VCaP (cell line): ENCODE measurements around the gene FIGNL1.

Experiments
- H3K27ac ChIP-seq: fragments of 450-650 bp; 2 replicates; pipeline ENCODE4 v1.5.1; 2017
- CTCF ChIP-seq: fragments of 450-650 bp; conservative IDR thresholded peaks from 2 replicates; pipeline ENCODE4 v1.5.1; 2017; ENCODE audit warnings: mild to moderate bottlenecking, moderate library complexity

Gene FIGNL1

GRCh38 chr7:50479743-50480517 lies 29.8 kb upstream of the FIGNL1 start:
- H3K27ac ChIP-seq: peak overlapping the region; percentile 55
- peak; percentile 31; the same call in 1 of the 2 replicates for TF ChIP-seq CTCF

- TF ChIP-seq CTCF: no peak
- no peak overlapping the region; the same call in 1 of the 2 replicates for H3K27ac ChIP-seq
These were observed 27.5 kb upstream of the FIGNL1 start for GRCh38 chr7:50477640-50478039.

- no peak overlapping the region; the same call in 1 of the 2 replicates for H3K27ac ChIP-seq
- no peak for TF ChIP-seq CTCF
These were observed 26.9 kb upstream of the FIGNL1 start for GRCh38 chr7:50476953-50477625.

GRCh38 chr7:50475340-50475739 lies 25.2 kb upstream of the FIGNL1 start:
- no peak overlapping the region for H3K27ac ChIP-seq
- TF ChIP-seq CTCF: no peak

- peak overlapping the region; percentile 19; the same call in 1 of the 2 replicates for H3K27ac ChIP-seq
- TF ChIP-seq CTCF: no peak
These were observed 24.4 kb upstream of the FIGNL1 start for GRCh38 chr7:50474382-50475160.

GRCh38 chr7:50473531-50473930 lies 23.4 kb upstream of the FIGNL1 start:
- no peak overlapping the region for H3K27ac ChIP-seq
- no peak for TF ChIP-seq CTCF

GRCh38 chr7:50472427-50472826 lies 22.3 kb upstream of the FIGNL1 start:
- H3K27ac ChIP-seq: no peak overlapping the region
- no peak for TF ChIP-seq CTCF
